ENCODE measurements around the gene SPNS3. TPM values are rescaled to one million over a fixed set of nuclear protein-coding genes. Genes with fewer than 3 reads are reported as not detected.
A peak's percentile ranks its signal among the peaks of the same experiment; 100 is the strongest.

The SPNS3 gene
- total RNA-seq, 1 experiment from 2014 or later = 15.9 TPM

- H3K4me3 ChIP-seq = no peak overlapping the region
- H3K4me1 ChIP-seq (replicated peaks; ENCODE audit: insufficient read depth) = peaks cover 4% of the 10 kb centered on the region; the same call in 1 of the 2 replicates
- no peaks in the 10 kb centered on the region for H3K27me3 ChIP-seq (ENCODE audit: insufficient read depth, low read depth)
- no peaks in the 10 kb centered on the region for H3K9me3 ChIP-seq (ENCODE audit: insufficient read depth, low read depth)
- H3K9me2 ChIP-seq (ENCODE audit: insufficient read depth) = no peaks in the 10 kb centered on the region
- H3K36me3 ChIP-seq (ENCODE audit: low read depth) = no peaks in the 10 kb centered on the region
- intact Hi-C loops (cut with micrococcal nuclease; ENCODE audit: unreplicated experiment) = loop anchor here (5.0 kb wide), 1 partner anchor 41 kb away; the partner anchor contains the start of gene UBE2G1
- H3K4me2 ChIP-seq = no peak overlapping the region
- DNase-seq = peak; percentile 48 to 82
- no peak overlapping the region for H2AFZ ChIP-seq
- H3K27ac ChIP-seq = 0 out of 2 replicates have a peak overlapping the region, but pooled peaks have one; percentile 6
- H4K20me1 ChIP-seq (ENCODE audit: insufficient read depth) = no peaks in the 10 kb centered on the region
- TF ChIP-seq, protein P1, sequence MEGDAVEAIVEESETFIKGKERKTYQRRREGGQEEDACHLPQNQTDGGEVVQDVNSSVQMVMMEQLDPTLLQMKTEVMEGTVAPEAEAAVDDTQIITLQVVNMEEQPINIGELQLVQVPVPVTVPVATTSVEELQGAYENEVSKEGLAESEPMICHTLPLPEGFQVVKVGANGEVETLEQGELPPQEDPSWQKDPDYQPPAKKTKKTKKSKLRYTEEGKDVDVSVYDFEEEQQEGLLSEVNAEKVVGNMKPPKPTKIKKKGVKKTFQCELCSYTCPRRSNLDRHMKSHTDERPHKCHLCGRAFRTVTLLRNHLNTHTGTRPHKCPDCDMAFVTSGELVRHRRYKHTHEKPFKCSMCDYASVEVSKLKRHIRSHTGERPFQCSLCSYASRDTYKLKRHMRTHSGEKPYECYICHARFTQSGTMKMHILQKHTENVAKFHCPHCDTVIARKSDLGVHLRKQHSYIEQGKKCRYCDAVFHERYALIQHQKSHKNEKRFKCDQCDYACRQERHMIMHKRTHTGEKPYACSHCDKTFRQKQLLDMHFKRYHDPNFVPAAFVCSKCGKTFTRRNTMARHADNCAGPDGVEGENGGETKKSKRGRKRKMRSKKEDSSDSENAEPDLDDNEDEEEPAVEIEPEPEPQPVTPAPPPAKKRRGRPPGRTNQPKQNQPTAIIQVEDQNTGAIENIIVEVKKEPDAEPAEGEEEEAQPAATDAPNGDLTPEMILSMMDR (conservative IDR thresholded peaks at IDR 0.05) = no peak
- no peak for TF ChIP-seq EZH2 (IDR thresholded peaks at IDR 0.05; ENCODE audit: low read depth)
- CTCF ChIA-PET = no interaction called here
- POLR2A ChIA-PET (ENCODE audit: unreplicated experiment) = no interaction called here
- H3F3A ChIP-seq (ENCODE audit: insufficient read depth, low read depth) = no peaks in the 10 kb centered on the region
- BruUV-seq (replicated peaks) = no TSS peak
- no peaks in the 10 kb centered on the region for H3K79me2 ChIP-seq (ENCODE audit: low read depth)
Measured at GRCh38 chr17:4407851-4408250, 25.9 kb upstream of the SPNS3 start.

DNA sequence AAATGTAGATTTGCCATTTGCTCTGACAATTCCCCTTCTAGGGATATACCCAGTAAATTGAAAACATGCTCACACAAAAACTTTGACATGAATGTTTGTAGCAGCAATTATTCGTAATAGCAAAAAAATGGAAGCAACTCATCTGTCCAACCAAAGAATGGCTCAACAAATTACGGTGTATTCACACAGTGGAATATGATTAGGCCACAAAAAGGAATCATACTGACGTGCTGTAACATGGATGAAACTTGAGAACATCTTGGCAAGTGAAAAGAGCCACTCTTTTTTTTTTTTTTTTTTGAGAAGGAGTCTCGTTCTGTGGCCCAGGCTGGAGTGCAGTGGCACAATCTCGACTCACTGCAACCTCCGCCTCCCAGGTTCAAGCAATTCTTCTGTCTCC is 24.1 kb upstream of the SPNS3 start:
- Histone ChIP-seq H3K36me3 (ENCODE audit: low read depth) (no peaks in the 10 kb centered on the region), H3K4me3 (no peak overlapping the region), H2AFZ (no peak overlapping the region), H3K27me3 (ENCODE audit: insufficient read depth, low read depth) (no peaks in the 10 kb centered on the region), H3K9me3 (ENCODE audit: insufficient read depth, low read depth) (no peaks in the 10 kb centered on the region), H3K79me2 (ENCODE audit: low read depth) (no peaks in the 10 kb centered on the region), H3K4me1 (replicated peaks; ENCODE audit: insufficient read depth) (peaks cover 4% of the 10 kb centered on the region; the same call in 1 of the 2 replicates), H3F3A (ENCODE audit: insufficient read depth, low read depth) (no peaks in the 10 kb centered on the region), H3K4me2 (no peak overlapping the region), H4K20me1 (ENCODE audit: insufficient read depth) (no peaks in the 10 kb centered on the region), H3K9me2 (ENCODE audit: insufficient read depth) (no peaks in the 10 kb centered on the region), H3K27ac (no peak overlapping the region)
- ChIA-PET POLR2A (ENCODE audit: unreplicated experiment) (no interaction called here), CTCF (interaction anchor here (0.6 kb wide), 1 partner anchor 46 kb away, joined by 13 read pairs; no protein-coding TSS in a partner anchor)
- intact Hi-C loops (cut with micrococcal nuclease; ENCODE audit: unreplicated experiment) = loop anchor here (5.0 kb wide), 3 partner anchors 42 to 547 kb away; partner anchors contain the start of genes ANKFY1 and UBE2G1
- BruUV-seq (replicated peaks) = no TSS peak
- TF ChIP-seq, protein P1 (conservative IDR thresholded peaks at IDR 0.05) = no peak
- TF ChIP-seq EZH2 (IDR thresholded peaks at IDR 0.05; ENCODE audit: low read depth) = no peak
- no peak for DNase-seq

DNA sequence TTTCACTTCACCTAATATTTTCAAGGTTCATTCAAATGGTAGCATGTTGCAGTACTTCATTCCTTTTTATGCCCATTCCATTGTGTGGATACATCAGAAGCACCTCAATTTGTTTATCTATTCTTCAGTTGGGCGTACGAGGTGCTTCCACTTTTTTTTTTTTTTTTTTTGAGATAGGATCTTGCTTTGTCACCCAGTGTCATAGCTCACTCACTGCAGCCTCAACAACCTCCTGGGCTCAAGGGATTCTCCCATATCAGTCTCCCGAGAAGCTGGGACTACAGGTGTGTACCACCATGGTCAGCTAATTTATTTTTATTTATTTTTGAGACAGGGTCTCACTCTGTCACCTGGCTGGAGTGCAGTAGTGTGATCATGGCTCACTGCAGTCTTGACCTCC is 22.5 kb upstream of the SPNS3 start:
- H3K9me3 ChIP-seq (ENCODE audit: insufficient read depth, low read depth) = no peaks in the 10 kb centered on the region
- H3K4me3 ChIP-seq = no peak overlapping the region
- no peaks in the 10 kb centered on the region for H3K27me3 ChIP-seq (ENCODE audit: insufficient read depth, low read depth)
- intact Hi-C loops (cut with micrococcal nuclease; ENCODE audit: unreplicated experiment) = loop anchor here (5.0 kb wide), 2 partner anchors 149 to 549 kb away; partner anchors contain the start of gene ANKFY1
- no peak overlapping the region for H2AFZ ChIP-seq
- no peak for DNase-seq
- no TSS peak for BruUV-seq (replicated peaks)
- no peak for TF ChIP-seq EZH2 (IDR thresholded peaks at IDR 0.05; ENCODE audit: low read depth)
- TF ChIP-seq, protein P1 (conservative IDR thresholded peaks at IDR 0.05) = no peak
- H4K20me1 ChIP-seq (ENCODE audit: insufficient read depth) = no peaks in the 10 kb centered on the region
- no peak overlapping the region for H3K27ac ChIP-seq
- no peaks in the 10 kb centered on the region for H3F3A ChIP-seq (ENCODE audit: insufficient read depth, low read depth)
- no peaks in the 10 kb centered on the region for H3K79me2 ChIP-seq (ENCODE audit: low read depth)
- no peaks in the 10 kb centered on the region for H3K36me3 ChIP-seq (ENCODE audit: low read depth)
- CTCF ChIA-PET = interaction anchor here (0.6 to 1.0 kb wide), 6 partner anchors 22 to 563 kb away, joined by 3 to 20 read pairs (median 4); no protein-coding TSS in a partner anchor
- POLR2A ChIA-PET (ENCODE audit: unreplicated experiment) = interaction anchor here (0.7 to 0.9 kb wide), 2 partner anchors 9 to 211 kb away, joined by 13 to 17 read pairs; no protein-coding TSS in a partner anchor
- H3K9me2 ChIP-seq (ENCODE audit: insufficient read depth) = no peaks in the 10 kb centered on the region
- peaks cover 4% of the 10 kb centered on the region; the same call in 1 of the 2 replicates for H3K4me1 ChIP-seq (replicated peaks; ENCODE audit: insufficient read depth)
- no peak overlapping the region for H3K4me2 ChIP-seq
